Prostate gland (tissue), 2 donors: ENCODE data around the gene BCAS3. TPM values are rescaled to one million over a fixed set of nuclear protein-coding genes. Genes with fewer than 3 reads are reported as not detected.

ENCODE experiments used
- DNase-seq: peaks from one replicate; pipeline ENCODE4 v3.0.0-alpha.2; 2019; ENCODE audit warnings: low spot score
- H3K27ac ChIP-seq, 2 donors: fragments of 200-600 bp; sonication (generic); 2 replicates each; pipeline ENCODE4 v1.5.1; 2017 to 2019
- H3K27me3 ChIP-seq: fragments of 200-600 bp; sonication (generic); replicated peaks from 2 replicates; pipeline ENCODE4 v1.5.1; 2019; ENCODE audit not compliant: insufficient read depth
- H3K36me3 ChIP-seq, 2 donors: fragments of 200-600 bp; sonication (generic); 1 replicate in 1 of 2; 2 replicates in 1 of 2; pipeline versions ENCODE4 v1.5.1 to v1.8.1; 2017 to 2019
- H3K4me1 ChIP-seq: fragments of 200-600 bp; sonication (generic); replicated peaks from 2 replicates; pipeline ENCODE4 v1.5.1; 2019
- H3K4me3 ChIP-seq, 2 donors: fragments of 200-600 bp; sonication (generic); 2 replicates each; pipeline ENCODE4 v1.5.1; 2017 to 2019
- H3K9me3 ChIP-seq: fragments of 200-600 bp; sonication (generic); 2 replicates; pipeline ENCODE4 v1.5.1; 2017
- POLR2A ChIP-seq: fragments of 450-650 bp; IDR thresholded peaks from one replicate; pipeline ENCODE4 v1.6.1; 2016; ENCODE audit warnings: antibody characterized with exemption, mild to moderate bottlenecking
- POLR2AphosphoS5 ChIP-seq: sonication (generic); formaldehyde crosslinking; IDR thresholded peaks from one replicate; pipeline ENCODE4 v1.6.1; 2017; ENCODE audit warnings: antibody characterized with exemption
- WGBS: methylation state at CpG from one replicate; pipeline ENCODE4 v1.1.5; 2018; 5-methylcytosine and 5-hydroxymethylcytosine counted together
- intact Hi-C: fragments of 100-400 bp; cut with DNase I; formaldehyde crosslinking; loops from one replicate; pipeline ENCODE4 v1.14.2; 2022
- total RNA-seq, 2 donors: library from RNA; depleted of rRNA; stranded (reverse); fragments of >200 nt; gene quantifications; one replicate each; pipeline ENCODE4 v1.1.0, GENCODE V29; 2016
- TF ChIP-seq, protein P1 (sequence below), 4 experiments: fragments of 200-600 bp in 2 of 4; fragments of 450-650 bp in 2 of 4; sonication (generic) in 2 of 4; IDR thresholded peaks; 1 replicate in 3 of 4; 2 replicates in 1 of 4; pipeline ENCODE4 v1.5.1; 2016 to 2019; ENCODE audit warnings: antibody characterized with exemption in 4 of 4, mild to moderate bottlenecking in 2 of 4, moderate library complexity in 2 of 4

BCAS3 gene
- total RNA-seq, 2 donors from 2014 or later: 57.8 to 93.9 TPM

DNA sequence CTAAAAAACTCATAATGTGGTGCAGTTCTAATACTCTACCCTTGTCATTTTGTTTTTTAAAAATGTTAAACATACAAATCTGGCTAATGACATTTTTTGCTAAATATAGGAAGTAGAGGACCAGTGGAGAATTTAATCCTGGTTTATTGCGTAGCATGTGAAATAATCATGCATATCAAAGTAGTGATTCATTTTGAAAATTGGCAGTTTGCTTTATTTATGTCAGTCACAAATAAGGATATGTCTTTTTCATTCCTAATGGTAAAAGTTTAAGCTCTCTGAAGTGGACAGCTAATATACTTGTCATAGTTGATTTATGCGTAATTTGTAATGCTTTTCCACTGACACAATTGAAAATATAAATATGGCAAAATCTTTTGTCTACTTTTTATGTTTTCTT is 224.2 kb downstream of the BCAS3 start:
- WGBS: 90% methylated on average over 2 of the region's 2 CpGs
- intact Hi-C loops: no loop called here

DNA sequence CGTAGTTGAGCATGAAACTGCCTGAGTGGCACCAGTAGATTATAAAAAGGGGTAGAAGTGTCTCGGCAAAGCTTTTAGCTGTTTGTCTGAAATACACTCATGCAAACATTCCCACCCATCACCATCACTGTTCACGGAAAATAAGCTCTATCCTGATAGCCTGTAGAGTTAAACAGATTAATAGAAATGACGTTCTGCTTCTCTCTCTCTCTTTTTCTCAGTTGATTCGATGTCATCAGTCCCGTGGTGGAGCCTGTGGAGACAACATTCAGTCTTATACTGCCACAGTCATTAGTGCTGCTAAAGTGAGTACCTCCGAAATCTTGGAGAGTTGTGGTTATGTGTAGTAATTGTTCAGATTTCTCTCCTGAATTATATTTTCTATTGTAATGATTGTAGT is 224.7 kb downstream of the BCAS3 start:
- Histone ChIP-seq H3K4me1 (no peaks in the 10 kb centered on the region), H3K27ac (no peak overlapping the region), H3K36me3 (no peaks in the 10 kb centered on the region), H3K27me3 (no peaks in the 10 kb centered on the region), H3K9me3 (no peaks in the 10 kb centered on the region), H3K4me3 (no peak overlapping the region)
- DNase-seq: no peak
- WGBS: 75% methylated on average over 7 of the region's 7 CpGs
- TF ChIP-seq POLR2A (no peak), POLR2AphosphoS5 (no peak)
- TF ChIP-seq, protein P1, sequence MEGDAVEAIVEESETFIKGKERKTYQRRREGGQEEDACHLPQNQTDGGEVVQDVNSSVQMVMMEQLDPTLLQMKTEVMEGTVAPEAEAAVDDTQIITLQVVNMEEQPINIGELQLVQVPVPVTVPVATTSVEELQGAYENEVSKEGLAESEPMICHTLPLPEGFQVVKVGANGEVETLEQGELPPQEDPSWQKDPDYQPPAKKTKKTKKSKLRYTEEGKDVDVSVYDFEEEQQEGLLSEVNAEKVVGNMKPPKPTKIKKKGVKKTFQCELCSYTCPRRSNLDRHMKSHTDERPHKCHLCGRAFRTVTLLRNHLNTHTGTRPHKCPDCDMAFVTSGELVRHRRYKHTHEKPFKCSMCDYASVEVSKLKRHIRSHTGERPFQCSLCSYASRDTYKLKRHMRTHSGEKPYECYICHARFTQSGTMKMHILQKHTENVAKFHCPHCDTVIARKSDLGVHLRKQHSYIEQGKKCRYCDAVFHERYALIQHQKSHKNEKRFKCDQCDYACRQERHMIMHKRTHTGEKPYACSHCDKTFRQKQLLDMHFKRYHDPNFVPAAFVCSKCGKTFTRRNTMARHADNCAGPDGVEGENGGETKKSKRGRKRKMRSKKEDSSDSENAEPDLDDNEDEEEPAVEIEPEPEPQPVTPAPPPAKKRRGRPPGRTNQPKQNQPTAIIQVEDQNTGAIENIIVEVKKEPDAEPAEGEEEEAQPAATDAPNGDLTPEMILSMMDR (IDR thresholded peaks at IDR 0.05): no peak
- intact Hi-C loops: no loop called here

More for the DNA sequence above, 224.2 kb downstream of the BCAS3 start:
- Histone ChIP-seq H3K4me3 (no peak overlapping the region), H3K4me1 (no peaks in the 10 kb centered on the region), H3K27ac (no peak overlapping the region), H3K36me3 (no peaks in the 10 kb centered on the region), H3K27me3 (no peaks in the 10 kb centered on the region), H3K9me3 (no peaks in the 10 kb centered on the region)
- TF ChIP-seq POLR2A (no peak), POLR2AphosphoS5 (no peak)
- TF ChIP-seq, protein P1 (IDR thresholded peaks at IDR 0.05): no peak
- no peak for DNase-seq

DNA sequence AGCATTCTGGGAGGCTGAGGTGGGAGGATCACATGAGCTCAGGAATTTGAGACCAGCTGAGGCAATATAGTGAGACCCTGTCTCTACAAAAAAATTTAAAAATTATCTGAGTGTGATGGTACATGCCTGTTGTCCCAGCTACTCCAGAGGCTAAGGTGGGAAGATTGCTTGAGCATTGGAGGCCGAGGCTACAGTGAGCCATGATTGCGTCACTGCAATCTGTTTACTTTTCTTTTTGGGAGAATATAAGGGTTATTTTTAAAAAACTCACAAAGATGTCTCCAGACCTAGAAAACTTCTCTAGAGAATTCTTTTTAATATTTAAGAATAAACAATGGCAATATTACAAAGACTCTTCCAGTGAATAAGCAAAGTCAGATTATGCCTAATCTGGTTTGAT is 226.9 kb downstream of the BCAS3 start:
- H3K9me3 ChIP-seq: no peaks in the 10 kb centered on the region
- intact Hi-C loops: no loop called here
- TF ChIP-seq POLR2A (no peak), POLR2AphosphoS5 (no peak)
- TF ChIP-seq, protein P1 (IDR thresholded peaks at IDR 0.05): no peak
- H3K27me3 ChIP-seq: no peaks in the 10 kb centered on the region
- H3K36me3 ChIP-seq: no peaks in the 10 kb centered on the region
- H3K4me1 ChIP-seq: no peaks in the 10 kb centered on the region
- H3K4me3 ChIP-seq: no peak overlapping the region
- 97% methylated on average over 2 of the region's 2 CpGs for WGBS
- no peak for DNase-seq
- H3K27ac ChIP-seq: no peak overlapping the region

DNA sequence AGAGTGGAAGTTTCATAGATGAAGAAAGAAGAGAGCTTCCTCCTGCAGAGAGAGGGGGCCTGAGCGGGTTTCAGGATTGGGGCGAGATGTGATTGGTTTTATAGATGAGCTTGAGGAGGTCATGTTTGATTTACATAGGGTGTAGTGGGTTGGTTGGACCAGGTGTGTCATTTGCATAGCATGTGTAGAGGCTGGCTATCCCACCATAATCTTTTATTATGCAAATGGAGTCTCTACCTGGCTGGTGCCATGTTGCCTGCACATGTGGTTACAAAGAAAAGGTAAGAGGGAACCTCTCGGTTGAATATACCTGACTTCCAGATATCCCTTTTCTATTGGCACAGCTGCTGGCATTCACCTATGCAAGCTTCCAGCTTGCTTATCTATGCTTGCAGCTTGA is 228.1 kb downstream of the BCAS3 start:
- DNase-seq: no peak
- Histone ChIP-seq H3K9me3 (no peaks in the 10 kb centered on the region), H3K36me3 (no peaks in the 10 kb centered on the region), H3K4me3 (no peak overlapping the region), H3K27ac (no peak overlapping the region), H3K4me1 (no peaks in the 10 kb centered on the region), H3K27me3 (no peaks in the 10 kb centered on the region)
- intact Hi-C loops: no loop called here
- TF ChIP-seq POLR2A (no peak), POLR2AphosphoS5 (no peak)
- TF ChIP-seq, protein P1 (IDR thresholded peaks at IDR 0.05): no peak
- WGBS: 94% methylated on average over 3 of the region's 3 CpGs

DNA sequence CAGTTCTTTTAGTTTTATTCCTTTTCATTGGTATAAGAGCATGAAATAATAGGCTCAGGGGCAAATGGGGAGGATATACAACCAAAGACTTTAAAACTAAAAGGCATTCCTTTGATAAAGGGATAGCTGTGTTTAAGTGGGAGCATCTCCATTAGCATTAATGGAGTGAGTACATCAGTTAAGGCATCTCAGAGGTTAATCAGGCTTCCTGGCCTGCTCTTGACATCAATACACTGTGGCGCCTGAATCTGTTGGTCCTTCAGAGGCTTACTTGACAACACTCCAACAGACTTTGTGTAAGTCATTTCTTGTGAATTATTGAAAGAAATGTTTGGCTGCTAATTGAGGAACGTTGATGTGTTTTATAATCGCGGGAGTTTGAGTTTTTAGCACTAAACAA is 230.7 kb downstream of the BCAS3 start:
- H3K9me3 ChIP-seq: no peaks in the 10 kb centered on the region
- H3K36me3 ChIP-seq: no peaks in the 10 kb centered on the region
- TF ChIP-seq POLR2AphosphoS5: no peak
- TF ChIP-seq, protein P1 (IDR thresholded peaks at IDR 0.05): no peak
- TF ChIP-seq POLR2A: no peak
- DNase-seq: no peak
- 43% methylated on average over 4 of the region's 4 CpGs for WGBS
- no peak overlapping the region for H3K27ac ChIP-seq
- no peaks in the 10 kb centered on the region for H3K4me1 ChIP-seq
- no peak overlapping the region for H3K4me3 ChIP-seq
- H3K27me3 ChIP-seq: no peaks in the 10 kb centered on the region
- intact Hi-C loops: no loop called here
